ENCODE measurements around the gene NBPF1.
"Not testable (repeated sequence)": the region's sequence is repeated elsewhere in the genome, so short reads cannot be mapped to it uniquely, and the experiment has no call there.

Gene NBPF1

GRCh38 chr1:16641159-16641975, 28.0 kb upstream of the NBPF1 start:
- not testable (repeated sequence) for DNase-seq

GRCh38 chr1:16639091-16640031, 26.0 kb upstream of the NBPF1 start:
- DNase-seq: not testable (repeated sequence)

- not testable (repeated sequence) for DNase-seq
Measured at GRCh38 chr1:16637941-16638778, 24.8 kb upstream of the NBPF1 start.

GRCh38 chr1:16636551-16637195, 23.3 kb upstream of the NBPF1 start:
- not testable (repeated sequence) for DNase-seq

GRCh38 chr1:16635959-16636358, 22.6 kb upstream of the NBPF1 start:
- not testable (repeated sequence) for DNase-seq

- not testable (repeated sequence) for DNase-seq
Measured at GRCh38 chr1:16633540-16634282, 20.3 kb upstream of the NBPF1 start.

- not testable (repeated sequence) for DNase-seq
Measured at GRCh38 chr1:16632044-16632850, 18.9 kb upstream of the NBPF1 start.

GRCh38 chr1:16631248-16632043, 18.1 kb upstream of the NBPF1 start:
- no peak for DNase-seq

- no peak for DNase-seq
Measured at GRCh38 chr1:16630661-16631247, 17.4 kb upstream of the NBPF1 start.

GRCh38 chr1:16629916-16630530, 16.7 kb upstream of the NBPF1 start:
- not testable (repeated sequence) for DNase-seq

GRCh38 chr1:16628361-16629111, 15.2 kb upstream of the NBPF1 start:
- DNase-seq: no peak

- not testable (repeated sequence) for DNase-seq
Measured at GRCh38 chr1:16626409-16626983, 13.1 kb upstream of the NBPF1 start.

- no peak for DNase-seq
Measured at GRCh38 chr1:16625497-16626408, 12.4 kb upstream of the NBPF1 start.

GRCh38 chr1:16623812-16624719, 10.7 kb upstream of the NBPF1 start:
- not testable (repeated sequence) for DNase-seq

GRCh38 chr1:16623337-16623736, 10.0 kb upstream of the NBPF1 start:
- DNase-seq: not testable (repeated sequence)

All from NCI-H1694 treated with DMSO at 0.1 percent for 48 hours (cell line).